Caco-2 (cell line): ENCODE measurements around the gene CUL9. TPM values are rescaled to one million over a fixed set of nuclear protein-coding genes. Genes with fewer than 3 reads are reported as not detected.

ENCODE experiments used
- BruUV-seq: library from RNA; stranded (reverse); fragments of 400-500 nt; replicated peaks from 2 replicates; lab custom pipeline; 2021; lab: Mats Ljungman, UMichigan
- CTCF ChIA-PET: fragments of 300-600 bp; sonication (Branson Sonifier 250); formaldehyde crosslinking; loops from one replicate; lab custom pipeline; 2022; ENCODE audit warnings: antibody characterized with exemption; lab: Charles Lee
- POLR2A ChIA-PET: fragments of 300-600 bp; sonication (Branson Sonifier 250); formaldehyde crosslinking; loops from one replicate; lab custom pipeline; 2022; ENCODE audit warnings: antibody characterized with exemption; lab: Charles Lee
- DNase-seq, 2 experiments: peaks; one replicate each; pipeline versions ENCODE4 v3.0.0 to v3.0.0-alpha.2; 2020 to 2022
- H3K27me3 ChIP-seq: replicated peaks from 2 replicates; pipeline ENCODE4 v1.6.0; 2011; ENCODE audit warnings: low read length; ENCODE audit not compliant: control insufficient read depth, insufficient read depth
- H3K36me3 ChIP-seq: 2 replicates; pipeline ENCODE4 v1.5.1; 2011; ENCODE audit warnings: low read length; ENCODE audit not compliant: control insufficient read depth, insufficient read depth
- H3K4me1 ChIP-seq: fragments of 250-450 bp; sonication (Bioruptor Pico); 2 replicates; pipeline ENCODE4 v1.5.1; 2020; ENCODE audit warnings: mild to moderate bottlenecking
- H3K4me3 ChIP-seq: 2 replicates; pipeline ENCODE4 v1.5.1; 2011; ENCODE audit warnings: low read depth, mild to moderate bottlenecking, control low read depth, low read length
- H3K9me3 ChIP-seq: fragments of 250-450 bp; sonication (Bioruptor Pico); 2 replicates; pipeline ENCODE4 v1.5.1; 2020; ENCODE audit warnings: mild to moderate bottlenecking, moderate library complexity
- H3K27ac Mint-ChIP-seq: one replicate; pipeline ENCODE4 v1.8.0; 2022; ENCODE audit warnings: mixed read lengths; ENCODE audit not compliant: unreplicated experiment
- H3K27me3 Mint-ChIP-seq: one replicate; pipeline ENCODE4 v1.8.0; 2022; ENCODE audit warnings: mixed read lengths; ENCODE audit not compliant: insufficient read depth, unreplicated experiment
- H3K36me3 Mint-ChIP-seq: one replicate; pipeline ENCODE4 v1.8.0; 2022; ENCODE audit warnings: mild to moderate bottlenecking, mixed read lengths; ENCODE audit not compliant: insufficient read depth, unreplicated experiment
- H3K4me1 Mint-ChIP-seq: one replicate; pipeline ENCODE4 v1.8.0; 2022; ENCODE audit warnings: low read depth, mixed read lengths; ENCODE audit not compliant: unreplicated experiment
- H3K4me3 Mint-ChIP-seq: one replicate; pipeline ENCODE4 v1.8.0; 2022; ENCODE audit warnings: mild to moderate bottlenecking, moderate library complexity, mixed read lengths; ENCODE audit not compliant: unreplicated experiment
- H3K9me3 Mint-ChIP-seq: one replicate; pipeline ENCODE4 v1.8.0; 2022; ENCODE audit warnings: mixed read lengths; ENCODE audit not compliant: unreplicated experiment
- intact Hi-C: fragments of 100-400 bp; cut with micrococcal nuclease; formaldehyde crosslinking; loops from one replicate; pipeline ENCODE4 v1.10.0; 2022; ENCODE audit not compliant: unreplicated experiment
- total RNA-seq: library from RNA; stranded (reverse); gene quantifications from 2 replicates; pipeline ENCODE4 v1.2.3, GENCODE V29; 2022
- TF ChIP-seq, protein P1 (sequence below), 2 experiments: fragments of 200-600 bp in 1 of 2; IDR thresholded peaks; 1 replicate in 1 of 2; 2 replicates in 1 of 2; pipeline versions ENCODE4 v1.5.1 to v1.8.0; 2011 to 2022; ENCODE audit warnings: antibody characterized with exemption in 1 of 2, control low read depth in 1 of 2, inconsistent platforms in 1 of 2, low read depth in 1 of 2, low read length in 1 of 2, mild to moderate bottlenecking in 1 of 2, moderate library complexity in 1 of 2; ENCODE audit not compliant: insufficient read depth in 1 of 2, severe bottlenecking in 1 of 2, unreplicated experiment in 1 of 2

Gene CUL9
- total RNA-seq, 1 experiment from 2014 or later = 16.7 TPM

DNA sequence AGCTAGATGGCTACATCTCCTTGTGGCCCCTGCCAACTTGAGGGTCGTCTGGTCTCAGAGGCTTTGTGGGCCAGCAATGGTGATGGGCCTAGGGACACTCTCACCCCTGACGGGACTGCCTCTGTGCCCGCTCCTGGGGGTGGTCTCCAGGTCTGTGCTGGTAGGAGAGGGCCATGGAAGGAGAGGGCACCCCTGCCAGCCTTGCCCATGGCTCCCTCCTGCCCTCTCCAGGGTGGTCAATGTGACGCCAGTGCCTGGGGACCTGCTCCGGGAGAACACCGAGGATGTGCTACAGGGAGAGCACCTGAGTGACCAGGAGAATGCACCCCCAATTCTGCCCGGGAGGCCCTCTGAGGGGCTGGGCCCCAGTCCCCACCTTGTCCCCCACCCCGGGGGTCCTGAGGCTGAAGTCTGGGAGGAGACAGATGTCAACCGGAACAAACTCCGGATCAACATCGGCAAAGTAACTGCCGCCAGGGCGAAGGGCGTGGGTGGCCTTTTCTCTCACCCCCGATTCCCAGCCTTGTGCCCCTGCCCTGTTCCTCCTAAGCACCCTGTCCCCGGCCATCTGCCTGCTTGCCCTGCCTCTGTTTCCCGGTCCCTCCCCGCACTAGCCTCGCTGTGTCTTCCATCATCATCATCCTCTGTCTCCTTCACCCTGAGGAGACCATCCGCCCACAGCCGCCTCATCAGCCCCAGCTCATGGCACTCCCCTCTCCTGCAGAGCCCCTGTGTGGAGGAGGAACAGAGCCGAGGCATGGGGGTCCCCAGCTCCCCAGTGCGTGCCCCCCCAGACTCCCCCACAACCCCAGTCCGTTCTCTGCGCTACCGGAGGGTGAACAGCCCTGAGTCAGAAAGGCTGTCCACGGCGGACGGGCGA lies 77.1 kb downstream of the CUL9 start:
- Histone ChIP-seq H3K4me3 (no peak overlapping the region), H3K4me1 (peaks cover 17% of the 10 kb centered on the region), H3K9me3 (no peaks in the 10 kb centered on the region), H3K27me3 (no peaks in the 10 kb centered on the region), H3K36me3 (no peaks in the 10 kb centered on the region)
- no peak for DNase-seq
- Mint-ChIP-seq H3K9me3 (no peaks in the 10 kb centered on the region), H3K27ac (no peak overlapping the region), H3K4me3 (no peak overlapping the region), H3K36me3 (no peaks in the 10 kb centered on the region), H3K27me3 (no peaks in the 10 kb centered on the region), H3K4me1 (peaks cover 11% of the 10 kb centered on the region)
- TF ChIP-seq, protein P1, sequence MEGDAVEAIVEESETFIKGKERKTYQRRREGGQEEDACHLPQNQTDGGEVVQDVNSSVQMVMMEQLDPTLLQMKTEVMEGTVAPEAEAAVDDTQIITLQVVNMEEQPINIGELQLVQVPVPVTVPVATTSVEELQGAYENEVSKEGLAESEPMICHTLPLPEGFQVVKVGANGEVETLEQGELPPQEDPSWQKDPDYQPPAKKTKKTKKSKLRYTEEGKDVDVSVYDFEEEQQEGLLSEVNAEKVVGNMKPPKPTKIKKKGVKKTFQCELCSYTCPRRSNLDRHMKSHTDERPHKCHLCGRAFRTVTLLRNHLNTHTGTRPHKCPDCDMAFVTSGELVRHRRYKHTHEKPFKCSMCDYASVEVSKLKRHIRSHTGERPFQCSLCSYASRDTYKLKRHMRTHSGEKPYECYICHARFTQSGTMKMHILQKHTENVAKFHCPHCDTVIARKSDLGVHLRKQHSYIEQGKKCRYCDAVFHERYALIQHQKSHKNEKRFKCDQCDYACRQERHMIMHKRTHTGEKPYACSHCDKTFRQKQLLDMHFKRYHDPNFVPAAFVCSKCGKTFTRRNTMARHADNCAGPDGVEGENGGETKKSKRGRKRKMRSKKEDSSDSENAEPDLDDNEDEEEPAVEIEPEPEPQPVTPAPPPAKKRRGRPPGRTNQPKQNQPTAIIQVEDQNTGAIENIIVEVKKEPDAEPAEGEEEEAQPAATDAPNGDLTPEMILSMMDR (IDR thresholded peaks at IDR 0.05; ENCODE audit: insufficient read depth in 1 of 2, low read depth in 1 of 2, low read length in 1 of 2, severe bottlenecking in 1 of 2, unreplicated experiment in 1 of 2) = no peak
- intact Hi-C loops = no loop called here
- ChIA-PET CTCF (no interaction called here), POLR2A (no interaction called here)
- no TSS peak for BruUV-seq

DNA sequence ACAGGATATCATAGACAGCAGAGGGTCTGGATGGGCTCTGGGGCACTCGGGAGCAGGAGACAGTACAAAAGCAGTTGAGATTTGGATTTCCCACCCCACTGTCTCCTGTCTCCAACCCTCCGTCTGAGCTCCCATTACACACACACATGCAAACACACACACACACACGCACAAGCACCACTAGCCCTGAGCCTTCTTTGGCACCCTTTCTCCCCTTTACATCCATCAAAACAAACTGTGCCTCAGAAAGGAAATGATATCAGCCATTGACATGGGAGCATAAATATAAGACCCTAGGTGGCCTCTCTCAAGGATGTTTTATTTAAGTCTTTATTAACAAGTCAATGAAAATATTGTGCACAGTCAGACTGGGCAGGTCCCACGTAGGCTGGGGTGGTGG lies 78.8 kb downstream of the CUL9 start:
- no peak overlapping the region for H3K4me3 Mint-ChIP-seq
- H3K9me3 ChIP-seq = no peaks in the 10 kb centered on the region
- peaks cover 17% of the 10 kb centered on the region for H3K4me1 ChIP-seq
- no peaks in the 10 kb centered on the region for H3K36me3 ChIP-seq
- H3K27ac Mint-ChIP-seq = no peak overlapping the region
- CTCF ChIA-PET = interaction anchor here (3.3 kb wide), 1 partner anchor 26 kb away, joined by 17 read pairs; no protein-coding TSS in a partner anchor
- intact Hi-C loops = no loop called here
- H3K4me1 Mint-ChIP-seq = peaks cover 11% of the 10 kb centered on the region
- H3K27me3 ChIP-seq = no peaks in the 10 kb centered on the region
- DNase-seq = no peak
- no peak overlapping the region for H3K4me3 ChIP-seq
- TF ChIP-seq, protein P1 (IDR thresholded peaks at IDR 0.05; ENCODE audit: insufficient read depth in 1 of 2, low read depth in 1 of 2, low read length in 1 of 2, severe bottlenecking in 1 of 2, unreplicated experiment in 1 of 2) = no peak
- no TSS peak for BruUV-seq
- H3K27me3 Mint-ChIP-seq = no peaks in the 10 kb centered on the region
- H3K9me3 Mint-ChIP-seq = no peaks in the 10 kb centered on the region
- POLR2A ChIA-PET = no interaction called here
- H3K36me3 Mint-ChIP-seq = no peaks in the 10 kb centered on the region

DNA sequence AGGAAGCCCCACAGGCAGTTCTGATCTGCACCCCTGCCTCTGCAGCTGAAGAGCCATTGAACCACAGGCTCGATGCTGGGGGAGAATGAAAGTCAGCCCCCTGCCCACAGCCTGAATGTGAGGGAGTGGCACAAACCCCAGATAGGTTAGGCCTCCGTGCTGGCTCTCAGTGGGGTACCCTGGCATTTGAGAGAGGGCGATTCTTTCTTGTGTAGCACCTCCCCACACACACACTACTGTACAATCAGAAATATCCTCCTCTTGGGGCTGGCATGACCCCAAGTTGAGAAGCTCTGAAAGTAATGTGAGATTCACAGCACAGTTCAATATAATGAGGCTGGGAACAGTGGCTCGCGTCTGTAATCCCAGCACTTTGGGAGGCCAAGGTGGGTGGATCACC lies 79.2 kb downstream of the CUL9 start:
- H3K36me3 Mint-ChIP-seq = no peaks in the 10 kb centered on the region
- BruUV-seq = no TSS peak
- no peaks in the 10 kb centered on the region for H3K27me3 Mint-ChIP-seq
- Histone ChIP-seq H3K4me3 (no peak overlapping the region), H3K36me3 (no peaks in the 10 kb centered on the region), H3K4me1 (peaks cover 17% of the 10 kb centered on the region), H3K27me3 (no peaks in the 10 kb centered on the region), H3K9me3 (no peaks in the 10 kb centered on the region)
- no peak overlapping the region for H3K4me3 Mint-ChIP-seq
- intact Hi-C loops = no loop called here
- CTCF ChIA-PET = interaction anchor here (1.5 to 3.3 kb wide), 2 partner anchors 26 to 73 kb away, joined by 6 to 17 read pairs; no protein-coding TSS in a partner anchor
- H3K4me1 Mint-ChIP-seq = peaks cover 11% of the 10 kb centered on the region
- DNase-seq = no peak
- TF ChIP-seq, protein P1 (IDR thresholded peaks at IDR 0.05; ENCODE audit: insufficient read depth in 1 of 2, low read depth in 1 of 2, low read length in 1 of 2, severe bottlenecking in 1 of 2, unreplicated experiment in 1 of 2) = no peak
- POLR2A ChIA-PET = no interaction called here
- no peak overlapping the region for H3K27ac Mint-ChIP-seq
- no peaks in the 10 kb centered on the region for H3K9me3 Mint-ChIP-seq
